DMS 273 treated with DMSO at 0.1 percent for 48 hours (cell line): ENCODE measurements around the gene ABCA13.

Source experiments
- DNase-seq: peaks from one replicate; lab custom pipeline; 2025; lab: John Stamatoyannopoulos, UW

ABCA13 gene

GRCh38 chr7:48438206-48438605, 266.9 kb downstream of the ABCA13 start:
- DNase-seq, result no peak

GRCh38 chr7:48441848-48442492, 270.7 kb downstream of the ABCA13 start:
- no peak for DNase-seq

GRCh38 chr7:48443051-48443450, 271.8 kb downstream of the ABCA13 start:
- DNase-seq, result no peak

GRCh38 chr7:48446721-48447120, 275.5 kb downstream of the ABCA13 start:
- no peak for DNase-seq

- no peak for DNase-seq
Observed at GRCh38 chr7:48452218-48452617, 281.0 kb downstream of the ABCA13 start.

GRCh38 chr7:48454750-48455192, 283.5 kb downstream of the ABCA13 start:
- no peak for DNase-seq

GRCh38 chr7:48455363-48455762, 284.1 kb downstream of the ABCA13 start:
- DNase-seq, result no peak

GRCh38 chr7:48458701-48459524, 287.7 kb downstream of the ABCA13 start:
- no peak for DNase-seq

GRCh38 chr7:48466713-48467112, 295.5 kb downstream of the ABCA13 start:
- DNase-seq, result no peak

GRCh38 chr7:48471196-48471595, 299.9 kb downstream of the ABCA13 start:
- DNase-seq, result no peak

- no peak for DNase-seq
Observed at GRCh38 chr7:48472640-48473039, 301.4 kb downstream of the ABCA13 start.

- no peak for DNase-seq
Observed at GRCh38 chr7:48473205-48473865, 302.1 kb downstream of the ABCA13 start.

- DNase-seq, result no peak
Observed at GRCh38 chr7:48481235-48481634, 310.0 kb downstream of the ABCA13 start.

GRCh38 chr7:48497521-48497920, 326.3 kb downstream of the ABCA13 start:
- no peak for DNase-seq

- no peak for DNase-seq
Observed at GRCh38 chr7:48502021-48502420, 330.8 kb downstream of the ABCA13 start.

- no peak for DNase-seq
Observed at GRCh38 chr7:48505051-48505450, 333.8 kb downstream of the ABCA13 start.

GRCh38 chr7:48505466-48505865, 334.2 kb downstream of the ABCA13 start:
- no peak for DNase-seq

- DNase-seq, result no peak
Observed at GRCh38 chr7:48506569-48506968, 335.3 kb downstream of the ABCA13 start.

- no peak for DNase-seq
Observed at GRCh38 chr7:48511080-48511479, 339.8 kb downstream of the ABCA13 start.

- DNase-seq, result no peak
Observed at GRCh38 chr7:48512892-48513291, 341.6 kb downstream of the ABCA13 start.

GRCh38 chr7:48515171-48515570, 343.9 kb downstream of the ABCA13 start:
- DNase-seq, result no peak

GRCh38 chr7:48518092-48518491, 346.8 kb downstream of the ABCA13 start:
- DNase-seq, result no peak

GRCh38 chr7:48522692-48523091, 351.4 kb downstream of the ABCA13 start:
- DNase-seq, result no peak
